Uterus (tissue), 4 donors: ENCODE results near the gene ZBTB47. TPM values are rescaled to one million over a fixed set of nuclear protein-coding genes. Genes with fewer than 3 reads are reported as not detected.

Experiments
- DNase-seq, 2 donors: peaks; one replicate each; pipeline ENCODE4 v3.0.0-alpha.2; 2019 to 2020
- H3K27ac ChIP-seq, 2 donors: fragments of 200-600 bp; sonication (generic); 1 replicate in 1 of 2; 2 replicates in 1 of 2; pipeline ENCODE4 v1.5.1; 2016 to 2018
- H3K27me3 ChIP-seq, 2 donors: fragments of 200-600 bp; sonication (generic); one replicate each; pipeline ENCODE4 v1.5.1; 2018 to 2019; ENCODE audit warnings: control low read depth in 1 of 2
- H3K36me3 ChIP-seq, 2 donors: fragments of 200-600 bp; sonication (generic); one replicate each; pipeline ENCODE4 v1.5.1; 2019; ENCODE audit warnings: control low read depth in 1 of 2
- H3K4me1 ChIP-seq, 2 donors: fragments of 200-600 bp; sonication (generic); one replicate each; pipeline ENCODE4 v1.5.1; 2018 to 2019; ENCODE audit warnings: control low read depth in 1 of 2
- H3K4me3 ChIP-seq, 2 donors: fragments of 200-600 bp; sonication (generic); 1 replicate in 1 of 2; 2 replicates in 1 of 2; pipeline ENCODE4 v1.5.1; 2018 to 2019; ENCODE audit warnings: mild to moderate bottlenecking in 1 of 2
- H3K9me3 ChIP-seq, 2 donors: fragments of 200-600 bp; sonication (generic); one replicate each; pipeline ENCODE4 v1.5.1; 2019; ENCODE audit warnings: control low read depth in 1 of 2
- POLR2A ChIP-seq, 2 donors: fragments of 450-650 bp; IDR thresholded peaks; one replicate each; pipeline ENCODE4 v1.6.1; 2016; ENCODE audit warnings: antibody characterized with exemption in 2 of 2, mild to moderate bottlenecking in 1 of 2, moderate library complexity in 1 of 2
- intact Hi-C: fragments of 100-400 bp; cut with DNase I; formaldehyde crosslinking; loops from one replicate; pipeline ENCODE4 v1.15.1; 2023; ENCODE audit warnings: low total_unique reads
- total RNA-seq, 4 donors: library from RNA; depleted of rRNA in 3 of 4; stranded (reverse); fragments of >200 nt in 3 of 4; gene quantifications; one replicate each; pipeline versions ENCODE4 v1.1.0 to v1.2.4, GENCODE V29; 2014 to 2023
- TF ChIP-seq, protein P1 (sequence below), 4 experiments: fragments of 200-600 bp in 2 of 4; fragments of 450-650 bp in 2 of 4; sonication (generic) in 2 of 4; IDR thresholded peaks; one replicate each; pipeline ENCODE4 v1.5.1; 2016 to 2019; ENCODE audit warnings: antibody characterized with exemption in 4 of 4, mild to moderate bottlenecking in 2 of 4, moderate library complexity in 1 of 4
- donor health status: DM: yes; HTN: yes; CAD: no.

Gene ZBTB47
- total RNA-seq, 4 donors from 2014 or later: 29.1 to 44.7 (median 32.1) TPM

DNA sequence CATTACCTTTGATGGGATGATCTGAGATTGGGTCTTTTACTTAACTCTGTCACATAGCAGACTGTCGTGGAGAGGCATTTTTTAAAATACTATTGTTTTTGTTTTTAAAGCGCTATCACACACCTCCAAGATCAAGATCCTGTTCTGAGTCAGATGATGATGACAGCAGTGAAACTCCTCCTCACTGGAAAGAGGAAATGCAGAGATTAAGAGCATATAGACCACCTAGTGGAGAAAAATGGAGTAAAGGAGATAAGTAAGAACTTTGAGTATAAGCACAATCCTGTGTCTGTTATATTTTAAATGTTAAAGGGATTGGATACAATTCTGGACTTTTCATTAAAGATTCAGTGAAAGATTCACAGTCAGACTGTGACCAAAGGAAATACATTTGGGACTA lies 18.4 kb upstream of the ZBTB47 start:
- no peak for DNase-seq
- H3K4me1 ChIP-seq: no peaks in the 10 kb centered on the region
- H3K4me3 ChIP-seq: no peak overlapping the region
- TF ChIP-seq, protein P1, sequence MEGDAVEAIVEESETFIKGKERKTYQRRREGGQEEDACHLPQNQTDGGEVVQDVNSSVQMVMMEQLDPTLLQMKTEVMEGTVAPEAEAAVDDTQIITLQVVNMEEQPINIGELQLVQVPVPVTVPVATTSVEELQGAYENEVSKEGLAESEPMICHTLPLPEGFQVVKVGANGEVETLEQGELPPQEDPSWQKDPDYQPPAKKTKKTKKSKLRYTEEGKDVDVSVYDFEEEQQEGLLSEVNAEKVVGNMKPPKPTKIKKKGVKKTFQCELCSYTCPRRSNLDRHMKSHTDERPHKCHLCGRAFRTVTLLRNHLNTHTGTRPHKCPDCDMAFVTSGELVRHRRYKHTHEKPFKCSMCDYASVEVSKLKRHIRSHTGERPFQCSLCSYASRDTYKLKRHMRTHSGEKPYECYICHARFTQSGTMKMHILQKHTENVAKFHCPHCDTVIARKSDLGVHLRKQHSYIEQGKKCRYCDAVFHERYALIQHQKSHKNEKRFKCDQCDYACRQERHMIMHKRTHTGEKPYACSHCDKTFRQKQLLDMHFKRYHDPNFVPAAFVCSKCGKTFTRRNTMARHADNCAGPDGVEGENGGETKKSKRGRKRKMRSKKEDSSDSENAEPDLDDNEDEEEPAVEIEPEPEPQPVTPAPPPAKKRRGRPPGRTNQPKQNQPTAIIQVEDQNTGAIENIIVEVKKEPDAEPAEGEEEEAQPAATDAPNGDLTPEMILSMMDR (IDR thresholded peaks at IDR 0.05): no peak
- no peak for TF ChIP-seq POLR2A (IDR thresholded peaks at IDR 0.05)
- no peaks in the 10 kb centered on the region for H3K36me3 ChIP-seq
- H3K9me3 ChIP-seq: no peaks in the 10 kb centered on the region
- H3K27me3 ChIP-seq: no peaks in the 10 kb centered on the region
- H3K27ac ChIP-seq: no peak overlapping the region
- intact Hi-C loops: no loop called here

DNA sequence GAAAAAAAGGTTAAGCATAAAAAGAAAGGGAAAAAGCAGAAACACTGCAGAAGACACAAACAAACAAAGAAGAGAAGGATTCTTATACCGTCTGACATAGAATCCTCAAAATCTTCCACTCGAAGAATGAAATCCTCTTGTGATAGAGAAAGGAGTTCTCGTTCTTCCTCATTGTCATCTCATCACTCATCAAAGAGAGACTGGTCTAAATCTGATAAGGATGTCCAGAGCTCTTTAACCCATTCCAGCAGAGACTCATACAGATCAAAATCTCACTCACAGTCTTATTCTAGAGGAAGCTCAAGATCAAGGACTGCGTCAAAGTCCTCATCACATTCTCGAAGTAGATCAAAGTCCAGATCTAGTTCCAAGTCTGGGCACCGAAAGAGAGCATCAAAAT lies 16.5 kb upstream of the ZBTB47 start:
- no peaks in the 10 kb centered on the region for H3K9me3 ChIP-seq
- no peaks in the 10 kb centered on the region for H3K4me1 ChIP-seq
- no peaks in the 10 kb centered on the region for H3K36me3 ChIP-seq
- no peaks in the 10 kb centered on the region for H3K27me3 ChIP-seq
- DNase-seq: no peak
- TF ChIP-seq, protein P1 (IDR thresholded peaks at IDR 0.05): no peak
- no peak for TF ChIP-seq POLR2A (IDR thresholded peaks at IDR 0.05)
- intact Hi-C loops: no loop called here
- H3K27ac ChIP-seq: no peak overlapping the region
- no peak overlapping the region for H3K4me3 ChIP-seq

DNA sequence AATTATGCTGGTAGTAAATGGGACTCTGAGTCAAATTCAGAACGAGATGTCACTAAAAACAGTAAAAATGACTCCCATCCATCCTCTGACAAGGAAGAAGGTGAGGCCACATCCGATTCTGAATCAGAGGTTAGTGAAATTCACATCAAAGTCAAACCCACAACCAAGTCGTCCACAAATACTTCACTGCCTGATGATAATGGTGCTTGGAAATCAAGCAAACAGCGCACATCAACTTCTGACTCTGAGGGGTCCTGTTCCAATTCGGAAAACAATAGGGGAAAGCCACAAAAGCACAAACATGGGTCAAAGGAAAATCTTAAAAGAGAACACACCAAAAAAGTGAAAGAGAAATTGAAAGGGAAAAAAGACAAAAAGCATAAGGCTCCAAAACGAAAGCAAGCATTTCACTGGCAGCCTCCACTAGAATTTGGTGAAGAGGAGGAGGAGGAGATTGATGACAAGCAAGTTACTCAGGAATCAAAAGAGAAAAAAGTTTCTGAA lies 15.1 kb upstream of the ZBTB47 start:
- H3K27me3 ChIP-seq: no peaks in the 10 kb centered on the region
- no peaks in the 10 kb centered on the region for H3K9me3 ChIP-seq
- no peak for DNase-seq
- intact Hi-C loops: no loop called here
- TF ChIP-seq, protein P1 (IDR thresholded peaks at IDR 0.05): no peak
- TF ChIP-seq POLR2A (IDR thresholded peaks at IDR 0.05): no peak
- no peak overlapping the region for H3K4me3 ChIP-seq
- H3K36me3 ChIP-seq: no peaks in the 10 kb centered on the region
- no peaks in the 10 kb centered on the region for H3K4me1 ChIP-seq
- no peak overlapping the region for H3K27ac ChIP-seq

DNA sequence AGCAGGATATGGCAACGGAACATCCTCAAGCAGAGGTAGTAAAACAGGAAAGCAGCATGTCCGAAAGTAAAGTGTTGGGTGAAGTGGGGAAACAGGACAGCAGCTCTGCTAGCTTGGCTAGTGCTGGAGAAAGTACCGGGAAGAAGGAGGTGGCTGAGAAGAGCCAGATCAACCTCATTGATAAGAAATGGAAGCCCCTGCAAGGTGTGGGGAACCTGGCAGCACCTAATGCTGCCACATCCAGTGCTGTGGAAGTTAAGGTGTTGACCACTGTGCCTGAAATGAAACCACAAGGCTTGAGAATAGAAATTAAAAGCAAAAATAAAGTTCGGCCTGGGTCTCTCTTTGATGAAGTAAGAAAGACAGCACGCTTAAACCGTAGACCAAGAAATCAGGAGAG lies 14.3 kb upstream of the ZBTB47 start:
- no peaks in the 10 kb centered on the region for H3K9me3 ChIP-seq
- no peaks in the 10 kb centered on the region for H3K4me1 ChIP-seq
- no peaks in the 10 kb centered on the region for H3K36me3 ChIP-seq

DNA sequence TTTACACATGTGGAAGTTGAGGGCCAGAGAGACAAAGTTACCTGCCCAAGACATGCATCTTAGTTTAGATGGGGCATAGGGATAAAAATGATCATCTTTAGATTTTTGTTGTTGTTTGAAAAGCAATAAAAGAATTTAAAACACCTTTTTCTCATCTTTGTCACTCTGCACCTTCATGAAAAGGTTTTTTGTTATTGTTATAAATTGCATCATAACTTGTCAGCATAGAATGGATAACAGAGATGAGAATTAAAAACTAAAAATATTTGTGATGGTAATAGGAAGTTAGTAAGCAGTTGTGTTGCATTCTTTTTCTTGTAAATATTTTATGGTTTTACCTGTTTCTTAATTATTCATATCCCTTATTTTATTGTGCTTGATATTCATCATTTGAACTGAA lies 13.4 kb upstream of the ZBTB47 start:
- Histone ChIP-seq H3K27me3 (no peaks in the 10 kb centered on the region), H3K36me3 (no peaks in the 10 kb centered on the region), H3K9me3 (no peaks in the 10 kb centered on the region), H3K4me3 (no peak overlapping the region), H3K27ac (no peak overlapping the region), H3K4me1 (no peaks in the 10 kb centered on the region)
- intact Hi-C loops: no loop called here
- DNase-seq: no peak
- TF ChIP-seq, protein P1 (IDR thresholded peaks at IDR 0.05): no peak
- no peak for TF ChIP-seq POLR2A (IDR thresholded peaks at IDR 0.05)

More for the DNA sequence above, 14.3 kb upstream of the ZBTB47 start:
- Histone ChIP-seq H3K27ac (no peak overlapping the region), H3K27me3 (no peaks in the 10 kb centered on the region), H3K4me3 (no peak overlapping the region)
- no peak for DNase-seq
- TF ChIP-seq, protein P1 (IDR thresholded peaks at IDR 0.05): no peak
- TF ChIP-seq POLR2A (IDR thresholded peaks at IDR 0.05): no peak
- intact Hi-C loops: no loop called here
